OCI-LY3 (cell line): ENCODE results near the gene TMEM88.

Source experiments
- H2AFZ ChIP-seq: fragments of 200-600, 300-600 bp; shearing (Covaris generic); 2 replicates; pipeline ENCODE4 v1.6.0; 2014; ENCODE audit warnings: antibody characterized with exemption, low read depth, low read length
- H3K27ac ChIP-seq: fragments of 200-600, 300-600 bp; sonication (generic); 2 replicates; pipeline ENCODE4 v1.5.1; 2014; ENCODE audit warnings: mild to moderate bottlenecking, low read length, moderate library complexity, mixed read lengths
- H3K27me3 ChIP-seq: fragments of 200-600, 300-600 bp; sonication (generic); 2 replicates; pipeline ENCODE4 v1.6.1; 2014; ENCODE audit warnings: low read depth, low read length, mixed read lengths
- H3K36me3 ChIP-seq: fragments of 200-600, 300-600 bp; sonication (generic); replicated peaks from 2 replicates; pipeline ENCODE3; 2014; ENCODE audit warnings: low read depth, low read length, mixed read lengths
- H3K4me1 ChIP-seq: fragments of 300-600, 200-600 bp; sonication (generic); 2 replicates; pipeline ENCODE4 v1.6.1; 2014; ENCODE audit warnings: low read length, mixed read lengths
- H3K4me2 ChIP-seq: fragments of 200-600, 300-600 bp; sonication (generic); 2 replicates; pipeline ENCODE4 v1.6.1; 2014; ENCODE audit warnings: low read length, mixed read lengths
- H3K4me3 ChIP-seq: fragments of 300-600, 200-600 bp; sonication (generic); 2 replicates; pipeline ENCODE4 v1.5.1; 2014; ENCODE audit warnings: antibody characterized with exemption, mild to moderate bottlenecking, low read length, moderate library complexity
- H3K79me2 ChIP-seq: fragments of 300-600, 200-600 bp; shearing (Covaris generic); 2 replicates; pipeline ENCODE4 v1.6.1; 2014; ENCODE audit warnings: mild to moderate bottlenecking, low read length, mixed read lengths
- H3K9ac ChIP-seq: fragments of 300-600, 200-600 bp; shearing (Covaris generic); 2 replicates; pipeline ENCODE4 v1.6.0; 2014; ENCODE audit warnings: mild to moderate bottlenecking, low read length, moderate library complexity
- H3K9me3 ChIP-seq: fragments of 200-600, 300-600 bp; shearing (Covaris generic); 2 replicates; pipeline ENCODE4 v1.6.1; 2014; ENCODE audit warnings: low read length, mixed read lengths; ENCODE audit not compliant: insufficient read depth
- H4K20me1 ChIP-seq: fragments of 200-600, 300-600 bp; sonication (generic); 2 replicates; pipeline ENCODE4 v1.6.1; 2016; ENCODE audit warnings: low read length, mixed read lengths; ENCODE audit not compliant: insufficient read depth
- CTCF ChIP-seq: fragments of 200-600, 300-600 bp; sonication (generic); IDR thresholded peaks from 2 replicates; pipeline ENCODE4 v1.5.1; 2014; ENCODE audit warnings: antibody characterized with exemption, low read length, low read depth
- EZH2phosphoT487 ChIP-seq: fragments of 200-600 bp; shearing (Covaris generic); IDR thresholded peaks from 2 replicates; pipeline ENCODE4 v1.6.1; 2018; ENCODE audit warnings: antibody characterized with exemption, mixed run types, low read depth

TMEM88 gene

DNA sequence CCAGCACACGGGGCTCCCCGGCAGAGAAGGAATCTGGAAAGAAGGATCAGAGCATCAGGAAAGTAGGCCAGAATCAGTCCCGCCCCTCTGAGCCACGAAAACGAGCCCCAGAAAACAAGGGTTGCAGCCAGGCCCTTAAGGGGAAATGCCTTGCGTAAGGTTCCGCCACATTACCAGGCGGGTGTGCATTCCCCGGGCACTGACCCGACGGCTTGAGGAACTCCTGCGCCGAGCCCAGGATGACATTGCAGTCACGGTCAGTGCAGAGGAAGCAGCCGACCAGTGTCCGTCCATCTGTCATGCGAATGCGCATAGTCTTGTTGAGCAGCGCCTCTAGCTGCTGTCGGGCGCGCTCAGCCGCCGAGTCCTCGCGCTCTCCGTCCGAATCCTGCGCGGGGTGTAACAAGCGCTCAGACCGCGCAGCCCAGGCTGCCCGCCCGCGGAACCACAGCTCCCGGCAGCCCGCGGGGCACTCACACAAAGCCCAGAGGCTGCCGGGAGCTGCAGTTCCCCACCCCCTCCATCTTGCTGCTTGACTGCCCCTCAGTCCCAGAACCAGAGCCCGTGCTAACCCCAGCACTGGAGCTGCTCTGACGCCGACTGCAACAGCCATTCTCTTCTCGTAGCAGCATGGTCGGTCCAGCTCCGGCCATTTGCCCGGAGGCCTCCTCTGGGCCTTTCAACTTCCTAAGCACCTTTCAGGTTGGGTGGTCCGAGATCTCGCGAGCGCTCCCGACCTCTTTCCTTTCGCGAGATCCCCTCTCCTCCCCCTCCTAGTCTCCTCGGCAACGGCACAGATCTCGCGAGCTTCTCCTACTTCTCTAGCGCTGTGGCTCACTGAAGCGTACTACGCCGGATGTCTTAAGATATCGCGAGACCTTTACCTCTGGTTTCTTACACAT is 2.2 kb downstream of the TMEM88 start, which contains the start of gene NAA38:
NAA38 (minus strand) TSS at position 749 of the 902 bp plus-strand sequence; CDS start at position 653, 96 bp downstream.
- TF ChIP-seq EZH2phosphoT487 (no peak), CTCF (peak; percentile 32)
- H3K4me2 ChIP-seq = peak within 1 kb of the TSS; percentile 96
- H3K4me3 ChIP-seq = peak within 1 kb of the TSS; percentile 90
- H2AFZ ChIP-seq = peak within 1 kb of the TSS; percentile 93
- no peaks in the 10 kb centered on the region for H3K27me3 ChIP-seq
- H3K4me1 ChIP-seq = peaks cover 16% of the 10 kb centered on the region
- peaks cover 20% of the 10 kb centered on the region for H3K36me3 ChIP-seq
- H3K27ac ChIP-seq = peak within 1 kb of the TSS; percentile 92
- H3K79me2 ChIP-seq = peaks cover 17% of the 10 kb centered on the region
- H3K9ac ChIP-seq = peak within 1 kb of the TSS; percentile 90
- peaks cover 5% of the 10 kb centered on the region; the same call in 1 of the 2 replicates for H4K20me1 ChIP-seq
- no peaks in the 10 kb centered on the region for H3K9me3 ChIP-seq

DNA sequence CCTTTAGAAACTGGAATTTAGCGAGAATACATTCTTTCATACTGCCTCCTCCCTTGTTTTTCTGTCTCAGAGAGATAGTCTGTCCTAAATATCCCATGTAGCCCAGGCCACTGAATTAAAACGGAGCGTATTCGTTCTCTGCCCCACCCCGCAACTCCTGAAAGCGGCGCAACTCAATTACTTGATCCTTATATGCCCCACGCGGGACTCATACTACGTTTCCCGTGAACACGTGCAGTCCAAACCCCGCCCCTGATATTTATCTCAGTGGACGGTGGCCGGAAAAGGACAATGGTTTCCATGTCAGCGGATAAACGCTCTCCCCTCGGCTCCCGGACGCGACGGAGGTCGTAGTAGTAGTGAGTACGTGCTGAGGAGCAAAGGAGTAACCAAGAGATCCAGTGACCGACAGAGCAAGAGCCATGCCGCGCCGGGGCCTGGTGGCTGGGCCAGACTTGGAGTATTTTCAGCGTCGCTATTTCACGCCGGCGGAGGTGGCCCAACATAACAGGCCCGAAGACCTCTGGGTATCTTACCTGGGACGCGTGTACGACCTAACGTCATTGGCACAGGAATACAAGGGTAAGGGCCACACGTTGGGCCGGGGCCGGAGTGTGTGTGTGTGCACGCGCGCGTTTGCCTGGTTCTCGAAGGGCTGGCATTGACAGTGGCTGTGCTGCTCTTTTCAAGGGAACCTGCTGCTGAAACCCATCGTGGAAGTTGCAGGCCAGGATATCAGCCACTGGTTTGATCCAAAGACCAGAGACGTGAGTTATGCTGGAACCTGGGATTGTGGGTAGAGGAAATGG is 3.1 kb downstream of the TMEM88 start, which contains the start of gene CYB5D1:
CYB5D1 (plus strand) TSS at position 291 of the 809 bp plus-strand sequence; CDS start at position 423, 132 bp downstream.
- peaks cover 10% of the 10 kb centered on the region; the same call in 1 of the 2 replicates for H3K79me2 ChIP-seq
- no peak for TF ChIP-seq EZH2phosphoT487
- TF ChIP-seq CTCF = no peak
- H4K20me1 ChIP-seq = no peaks in the 10 kb centered on the region
- H3K9me3 ChIP-seq = no peaks in the 10 kb centered on the region
- peaks cover 11% of the 10 kb centered on the region for H3K36me3 ChIP-seq
- H3K4me2 ChIP-seq = peak within 1 kb of the TSS; percentile 96
- peak within 1 kb of the TSS; percentile 90 for H3K4me3 ChIP-seq
- peaks cover 14% of the 10 kb centered on the region for H3K4me1 ChIP-seq
- H3K9ac ChIP-seq = peak within 1 kb of the TSS; percentile 90
- H3K27me3 ChIP-seq = no peaks in the 10 kb centered on the region
- peak within 1 kb of the TSS; percentile 92 for H3K27ac ChIP-seq
- peak within 1 kb of the TSS; percentile 93 for H2AFZ ChIP-seq

DNA sequence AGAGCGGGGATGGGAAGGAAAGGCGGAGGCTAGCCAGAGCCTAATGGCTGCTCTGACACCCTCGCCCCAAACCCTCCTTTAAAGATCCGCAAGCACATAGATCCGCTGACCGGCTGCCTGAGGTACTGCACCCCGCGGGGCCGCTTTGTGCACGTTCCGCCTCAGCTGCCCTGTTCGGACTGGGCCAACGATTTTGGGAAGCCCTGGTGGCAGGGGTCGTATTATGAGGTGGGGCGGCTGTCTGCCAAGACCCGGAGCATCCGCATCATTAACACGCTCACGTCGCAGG is 3.6 kb downstream of the TMEM88 start:
- no peaks in the 10 kb centered on the region for H4K20me1 ChIP-seq
- peaks cover 10% of the 10 kb centered on the region; the same call in 1 of the 2 replicates for H3K79me2 ChIP-seq
- peaks cover 8% of the 10 kb centered on the region for H3K36me3 ChIP-seq
- peak overlapping the region; percentile 92 for H3K27ac ChIP-seq
- H3K9ac ChIP-seq = peak overlapping the region; percentile 90
- H3K9me3 ChIP-seq = no peaks in the 10 kb centered on the region
- H3K27me3 ChIP-seq = no peaks in the 10 kb centered on the region
- peaks cover 14% of the 10 kb centered on the region for H3K4me1 ChIP-seq
- H3K4me3 ChIP-seq = peak overlapping the region; percentile 90
- H2AFZ ChIP-seq = no peak overlapping the region
- H3K4me2 ChIP-seq = peak overlapping the region; percentile 83
- peak; percentile 28 for TF ChIP-seq CTCF
- TF ChIP-seq EZH2phosphoT487 = no peak
